GM12864 (cell line): ENCODE data around the gene PFDN1.

Experiments
- DNase-seq: peaks from one replicate; pipeline ENCODE4 v3.0.0-alpha.2; 2011; ENCODE audit warnings: low read depth
- H3K4me3 ChIP-seq: 2 replicates; pipeline ENCODE4 v1.5.1; 2011; ENCODE audit warnings: mild to moderate bottlenecking, low read depth, low read length, control low read depth
- CTCF ChIP-seq: IDR thresholded peaks from 2 replicates; pipeline ENCODE4 v1.5.1; 2011; ENCODE audit warnings: low read depth, mild to moderate bottlenecking, moderate library complexity, low read length, control low read depth, inconsistent platforms; ENCODE audit errors: missing control alignments

The PFDN1 gene

GRCh38 chr5:140297283-140297682 is 5.6 kb downstream of the PFDN1 start:
- no peak overlapping the region for H3K4me3 ChIP-seq
- no peak for DNase-seq
- TF ChIP-seq CTCF: no peak

GRCh38 chr5:140296289-140296688 is 6.6 kb downstream of the PFDN1 start:
- no peak for TF ChIP-seq CTCF
- H3K4me3 ChIP-seq: no peak overlapping the region
- DNase-seq: no peak

GRCh38 chr5:140295414-140295813 is 7.5 kb downstream of the PFDN1 start:
- no peak for TF ChIP-seq CTCF
- peak; percentile 16 for DNase-seq
- H3K4me3 ChIP-seq: no peak overlapping the region

GRCh38 chr5:140294753-140295152 is 8.1 kb downstream of the PFDN1 start:
- no peak overlapping the region for H3K4me3 ChIP-seq
- TF ChIP-seq CTCF: no peak
- DNase-seq: no peak

- DNase-seq: no peak
- TF ChIP-seq CTCF: no peak
- no peak overlapping the region for H3K4me3 ChIP-seq
Measured at GRCh38 chr5:140293849-140294100, 9.1 kb downstream of the PFDN1 start.

GRCh38 chr5:140293091-140293848 is 9.6 kb downstream of the PFDN1 start:
- DNase-seq: no peak
- no peak overlapping the region for H3K4me3 ChIP-seq
- TF ChIP-seq CTCF: no peak
